Chondrocyte (in vitro differentiated cells): ENCODE measurements around the gene SLC25A1. TPM values are rescaled to one million over a fixed set of nuclear protein-coding genes. Genes with fewer than 3 reads are reported as not detected.

Source experiments
- DNase-seq: peaks from one replicate; pipeline ENCODE4 v3.0.0; 2021; ENCODE audit warnings: mixed read lengths, low spot score
- H3K27ac Mint-ChIP-seq: one replicate; pipeline ENCODE4 v1.8.0; 2021; ENCODE audit warnings: mild to moderate bottlenecking, moderate library complexity, mixed read lengths; ENCODE audit not compliant: unreplicated experiment
- H3K27me3 Mint-ChIP-seq: 2 replicates; pipeline ENCODE4 v1.8.0; 2021; ENCODE audit warnings: low read depth, mixed read lengths
- H3K36me3 Mint-ChIP-seq: 2 replicates; pipeline ENCODE4 v1.8.0; 2021; ENCODE audit warnings: low read depth, mixed read lengths
- H3K4me1 Mint-ChIP-seq: 2 replicates; pipeline ENCODE4 v1.8.0; 2021; ENCODE audit warnings: low read depth, mild to moderate bottlenecking, mixed read lengths
- H3K4me3 Mint-ChIP-seq: one replicate; pipeline ENCODE4 v1.8.0; 2021; ENCODE audit warnings: mild to moderate bottlenecking, moderate library complexity, mixed read lengths; ENCODE audit not compliant: unreplicated experiment
- H3K9me3 Mint-ChIP-seq: 2 replicates; pipeline ENCODE4 v1.8.0; 2021; ENCODE audit warnings: low read depth, mixed read lengths
- total RNA-seq: library from RNA; stranded (reverse); gene quantifications from 3 replicates; pipeline ENCODE4 v1.2.1, GENCODE V29; 2021
- TF ChIP-seq, protein P1 (sequence below): fragments of 200-600 bp; sonication (generic); IDR thresholded peaks from 2 replicates; pipeline ENCODE4 v1.5.0; 2021; ENCODE audit warnings: antibody characterized with exemption, mild to moderate bottlenecking, moderate library complexity

Gene SLC25A1
- total RNA-seq, 1 donor from 2014 or later, result 107 TPM

DNA sequence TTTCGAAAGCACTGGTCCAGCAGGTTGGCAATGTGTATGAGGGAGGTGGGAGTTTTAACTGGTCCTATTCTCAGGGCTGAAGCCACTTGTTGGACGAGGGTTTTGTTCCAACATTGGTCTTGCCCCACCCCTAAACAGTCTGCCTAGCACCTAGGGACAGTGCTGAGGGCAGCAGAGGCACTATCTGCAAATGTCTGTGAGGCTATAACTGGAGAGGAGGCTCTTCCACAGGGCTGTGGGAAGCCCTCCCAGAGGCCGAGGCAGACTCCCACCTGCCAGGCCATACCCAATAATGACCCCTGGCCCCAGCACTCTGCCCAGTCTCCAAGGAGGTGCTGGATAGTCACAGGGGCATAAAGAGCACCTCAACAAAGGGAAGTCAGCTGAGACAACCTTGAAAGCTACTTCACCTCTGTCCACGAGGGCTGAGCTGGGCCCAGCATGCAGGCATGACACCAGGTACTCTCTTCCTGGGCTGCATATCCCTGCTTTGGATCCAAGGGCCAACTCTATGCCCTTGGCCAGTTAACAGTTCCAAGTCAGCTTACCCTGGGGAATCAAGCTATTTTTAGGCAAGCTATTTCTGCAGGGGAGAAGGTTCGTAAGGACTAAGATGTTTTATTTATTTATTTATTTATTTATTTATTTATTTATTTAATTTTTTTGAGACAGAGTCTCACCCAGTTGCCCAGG, 40.2 kb upstream of the SLC25A1 start:
- DNase-seq, result no peak
- H3K27ac Mint-ChIP-seq, result no peak overlapping the region
- TF ChIP-seq, protein P1, sequence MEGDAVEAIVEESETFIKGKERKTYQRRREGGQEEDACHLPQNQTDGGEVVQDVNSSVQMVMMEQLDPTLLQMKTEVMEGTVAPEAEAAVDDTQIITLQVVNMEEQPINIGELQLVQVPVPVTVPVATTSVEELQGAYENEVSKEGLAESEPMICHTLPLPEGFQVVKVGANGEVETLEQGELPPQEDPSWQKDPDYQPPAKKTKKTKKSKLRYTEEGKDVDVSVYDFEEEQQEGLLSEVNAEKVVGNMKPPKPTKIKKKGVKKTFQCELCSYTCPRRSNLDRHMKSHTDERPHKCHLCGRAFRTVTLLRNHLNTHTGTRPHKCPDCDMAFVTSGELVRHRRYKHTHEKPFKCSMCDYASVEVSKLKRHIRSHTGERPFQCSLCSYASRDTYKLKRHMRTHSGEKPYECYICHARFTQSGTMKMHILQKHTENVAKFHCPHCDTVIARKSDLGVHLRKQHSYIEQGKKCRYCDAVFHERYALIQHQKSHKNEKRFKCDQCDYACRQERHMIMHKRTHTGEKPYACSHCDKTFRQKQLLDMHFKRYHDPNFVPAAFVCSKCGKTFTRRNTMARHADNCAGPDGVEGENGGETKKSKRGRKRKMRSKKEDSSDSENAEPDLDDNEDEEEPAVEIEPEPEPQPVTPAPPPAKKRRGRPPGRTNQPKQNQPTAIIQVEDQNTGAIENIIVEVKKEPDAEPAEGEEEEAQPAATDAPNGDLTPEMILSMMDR, result no peak
- H3K27me3 Mint-ChIP-seq, result no peaks in the 10 kb centered on the region
- no peak overlapping the region for H3K4me3 Mint-ChIP-seq
- H3K4me1 Mint-ChIP-seq, result peaks cover 9% of the 10 kb centered on the region
- H3K9me3 Mint-ChIP-seq, result no peaks in the 10 kb centered on the region
- peaks cover 33% of the 10 kb centered on the region for H3K36me3 Mint-ChIP-seq

DNA sequence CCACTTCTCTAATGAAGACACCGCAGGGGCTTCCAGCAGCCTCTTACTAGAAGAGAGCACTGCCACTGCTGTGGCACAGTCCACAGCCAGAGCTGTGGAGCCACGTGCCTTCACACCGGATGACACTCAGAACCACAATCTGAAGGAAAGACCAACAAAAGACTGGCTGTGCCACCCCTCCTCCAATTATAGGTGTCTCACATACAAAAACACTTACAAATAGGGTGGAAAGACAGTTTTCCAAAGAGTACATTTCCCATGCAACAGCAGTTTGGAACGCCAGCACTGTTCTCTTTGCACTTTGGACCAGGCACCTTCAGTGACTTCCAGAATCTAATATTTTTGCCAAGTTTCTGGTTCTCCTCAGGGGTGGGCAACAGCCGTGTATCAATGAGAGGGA, 38.0 kb upstream of the SLC25A1 start:
- peak; percentile 37 for DNase-seq
- Mint-ChIP-seq H3K4me1 (peaks cover 9% of the 10 kb centered on the region), H3K36me3 (peaks cover 22% of the 10 kb centered on the region), H3K27ac (no peak overlapping the region), H3K27me3 (no peaks in the 10 kb centered on the region), H3K4me3 (no peak overlapping the region), H3K9me3 (no peaks in the 10 kb centered on the region)
- TF ChIP-seq, protein P1, result no peak

DNA sequence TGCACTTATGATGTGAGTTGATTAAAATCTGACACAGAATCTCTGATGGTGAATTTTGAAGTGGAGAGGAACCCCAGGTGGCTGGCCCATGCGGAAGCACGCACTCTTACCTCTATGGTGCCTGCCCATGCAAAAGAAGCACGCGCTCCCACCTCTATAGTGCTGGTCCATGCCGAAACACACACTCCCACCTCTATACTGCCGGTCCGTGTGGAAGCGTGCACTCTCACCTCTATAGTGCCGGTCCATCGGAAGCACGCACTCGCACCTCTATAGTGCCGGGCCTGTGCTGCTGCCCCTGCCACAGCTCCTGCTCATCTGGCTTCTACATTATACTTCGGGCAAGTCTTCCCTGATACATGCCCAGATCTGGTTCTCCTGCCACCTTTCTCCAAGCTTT, 36.8 kb upstream of the SLC25A1 start:
- Mint-ChIP-seq H3K9me3 (no peaks in the 10 kb centered on the region), H3K4me1 (peaks cover 9% of the 10 kb centered on the region), H3K36me3 (peaks cover 17% of the 10 kb centered on the region), H3K4me3 (no peak overlapping the region), H3K27me3 (no peaks in the 10 kb centered on the region), H3K27ac (no peak overlapping the region)
- TF ChIP-seq, protein P1, result no peak
- peak; percentile 67 for DNase-seq

DNA sequence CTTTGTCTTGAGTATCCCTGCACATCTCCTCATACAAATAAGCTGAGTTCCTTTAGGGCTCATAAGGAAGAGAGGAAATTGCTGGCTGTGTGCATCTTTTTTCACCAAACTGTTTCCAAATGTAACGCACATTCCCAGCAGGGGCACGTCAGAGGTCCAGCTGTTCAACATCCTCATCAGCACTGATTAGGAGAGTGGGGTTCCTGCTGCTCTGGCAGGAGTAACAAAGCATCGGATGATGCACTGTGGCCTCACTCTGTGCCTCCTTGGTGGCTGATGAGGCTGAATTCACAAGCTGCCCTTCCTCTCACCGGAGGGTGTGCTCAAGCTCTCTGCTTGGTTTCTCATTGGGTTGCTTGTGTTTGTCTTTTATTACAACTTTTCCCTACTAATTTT, 35.5 kb upstream of the SLC25A1 start:
- Mint-ChIP-seq H3K27me3 (no peaks in the 10 kb centered on the region), H3K36me3 (peaks cover 26% of the 10 kb centered on the region), H3K9me3 (no peaks in the 10 kb centered on the region), H3K4me1 (peaks cover 9% of the 10 kb centered on the region), H3K27ac (no peak overlapping the region), H3K4me3 (no peak overlapping the region)
- TF ChIP-seq, protein P1, result no peak
- peak; percentile 7 for DNase-seq

DNA sequence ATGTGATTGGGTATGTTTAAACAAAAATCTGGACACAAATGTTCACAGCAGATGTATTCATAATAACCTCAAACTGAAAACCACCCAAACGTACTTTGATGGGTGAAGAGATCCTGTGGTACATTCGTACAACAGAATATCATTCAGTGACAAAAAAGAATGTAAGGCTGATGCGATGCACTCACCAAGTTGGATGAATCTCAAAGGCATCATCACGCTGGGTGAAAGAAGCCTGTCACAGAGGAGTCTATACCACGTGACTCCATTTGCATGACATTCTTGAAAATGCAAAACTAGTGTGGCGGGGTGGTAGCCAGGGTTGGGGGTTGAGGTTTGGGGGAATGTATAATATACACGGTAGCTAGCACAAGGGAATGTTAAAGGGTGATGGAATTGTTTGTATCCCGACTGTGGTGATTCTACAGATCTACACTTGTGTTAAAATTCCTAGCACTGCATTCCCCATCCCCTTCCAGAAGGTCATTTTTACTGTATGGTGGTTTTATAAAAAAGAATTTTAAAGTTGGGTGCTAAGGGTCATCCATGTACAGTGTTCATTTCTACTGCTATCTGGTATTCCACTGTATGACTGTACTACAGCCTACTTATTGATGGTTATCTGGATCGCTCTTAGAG, 35.0 kb upstream of the SLC25A1 start:
- Mint-ChIP-seq H3K27ac (no peak overlapping the region), H3K27me3 (no peaks in the 10 kb centered on the region), H3K36me3 (peaks cover 31% of the 10 kb centered on the region), H3K4me3 (no peak overlapping the region), H3K9me3 (no peaks in the 10 kb centered on the region), H3K4me1 (peaks cover 9% of the 10 kb centered on the region)
- no peak for DNase-seq
- TF ChIP-seq, protein P1, result no peak
